Panc1 (cell line): ENCODE data around the gene FKBP2.

Experiments used
- POLR2AphosphoS5 ChIP-seq: IDR thresholded peaks from 2 replicates; pipeline ENCODE4 v1.6.1; 2012; ENCODE audit warnings: mild to moderate bottlenecking, low read depth, low read length, moderate library complexity
- TF ChIP-seq, protein P1 (sequence below): fragments of 450-650 bp; IDR thresholded peaks from 2 replicates; pipeline ENCODE4 v1.5.1; 2017; ENCODE audit warnings: mild to moderate bottlenecking
- TF ChIP-seq, protein P2 (sequence below), 2 experiments: IDR thresholded peaks; 2 replicates each; pipeline ENCODE4 v1.6.1; 2011 to 2012; ENCODE audit warnings: low read depth in 2 of 2, control low read depth in 1 of 2, low read length in 1 of 2, mild to moderate bottlenecking in 1 of 2, moderate library complexity in 1 of 2; ENCODE audit not compliant: insufficient read depth in 1 of 2

DNA sequence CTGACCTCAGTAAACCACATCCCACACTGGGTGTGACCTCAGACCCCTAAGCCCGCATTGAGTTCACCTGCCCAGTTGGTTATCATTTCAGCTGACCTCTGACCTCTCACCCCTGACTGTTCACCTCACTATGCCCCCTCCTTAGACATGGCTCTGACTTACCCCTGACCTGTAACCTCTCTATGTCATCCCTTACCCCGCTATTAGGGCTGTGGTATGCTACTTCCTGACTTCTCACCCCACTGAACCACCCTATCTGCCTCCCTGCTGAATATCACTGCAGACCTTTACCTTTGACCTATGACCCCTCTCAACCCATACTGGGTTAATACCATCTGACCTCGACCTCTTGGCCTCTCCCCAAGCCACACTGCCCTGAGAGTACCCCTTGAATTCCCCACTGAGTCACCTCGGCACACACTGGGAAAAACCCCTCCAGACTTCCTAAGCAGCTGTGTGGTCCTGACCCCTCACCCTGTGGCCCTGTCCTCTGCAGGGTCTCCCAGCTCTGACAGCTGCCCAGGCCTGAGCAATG, 18.7 kb downstream of the FKBP2 start:
- TF ChIP-seq, protein P1, sequence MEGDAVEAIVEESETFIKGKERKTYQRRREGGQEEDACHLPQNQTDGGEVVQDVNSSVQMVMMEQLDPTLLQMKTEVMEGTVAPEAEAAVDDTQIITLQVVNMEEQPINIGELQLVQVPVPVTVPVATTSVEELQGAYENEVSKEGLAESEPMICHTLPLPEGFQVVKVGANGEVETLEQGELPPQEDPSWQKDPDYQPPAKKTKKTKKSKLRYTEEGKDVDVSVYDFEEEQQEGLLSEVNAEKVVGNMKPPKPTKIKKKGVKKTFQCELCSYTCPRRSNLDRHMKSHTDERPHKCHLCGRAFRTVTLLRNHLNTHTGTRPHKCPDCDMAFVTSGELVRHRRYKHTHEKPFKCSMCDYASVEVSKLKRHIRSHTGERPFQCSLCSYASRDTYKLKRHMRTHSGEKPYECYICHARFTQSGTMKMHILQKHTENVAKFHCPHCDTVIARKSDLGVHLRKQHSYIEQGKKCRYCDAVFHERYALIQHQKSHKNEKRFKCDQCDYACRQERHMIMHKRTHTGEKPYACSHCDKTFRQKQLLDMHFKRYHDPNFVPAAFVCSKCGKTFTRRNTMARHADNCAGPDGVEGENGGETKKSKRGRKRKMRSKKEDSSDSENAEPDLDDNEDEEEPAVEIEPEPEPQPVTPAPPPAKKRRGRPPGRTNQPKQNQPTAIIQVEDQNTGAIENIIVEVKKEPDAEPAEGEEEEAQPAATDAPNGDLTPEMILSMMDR: no peak
- TF ChIP-seq, protein P2, sequence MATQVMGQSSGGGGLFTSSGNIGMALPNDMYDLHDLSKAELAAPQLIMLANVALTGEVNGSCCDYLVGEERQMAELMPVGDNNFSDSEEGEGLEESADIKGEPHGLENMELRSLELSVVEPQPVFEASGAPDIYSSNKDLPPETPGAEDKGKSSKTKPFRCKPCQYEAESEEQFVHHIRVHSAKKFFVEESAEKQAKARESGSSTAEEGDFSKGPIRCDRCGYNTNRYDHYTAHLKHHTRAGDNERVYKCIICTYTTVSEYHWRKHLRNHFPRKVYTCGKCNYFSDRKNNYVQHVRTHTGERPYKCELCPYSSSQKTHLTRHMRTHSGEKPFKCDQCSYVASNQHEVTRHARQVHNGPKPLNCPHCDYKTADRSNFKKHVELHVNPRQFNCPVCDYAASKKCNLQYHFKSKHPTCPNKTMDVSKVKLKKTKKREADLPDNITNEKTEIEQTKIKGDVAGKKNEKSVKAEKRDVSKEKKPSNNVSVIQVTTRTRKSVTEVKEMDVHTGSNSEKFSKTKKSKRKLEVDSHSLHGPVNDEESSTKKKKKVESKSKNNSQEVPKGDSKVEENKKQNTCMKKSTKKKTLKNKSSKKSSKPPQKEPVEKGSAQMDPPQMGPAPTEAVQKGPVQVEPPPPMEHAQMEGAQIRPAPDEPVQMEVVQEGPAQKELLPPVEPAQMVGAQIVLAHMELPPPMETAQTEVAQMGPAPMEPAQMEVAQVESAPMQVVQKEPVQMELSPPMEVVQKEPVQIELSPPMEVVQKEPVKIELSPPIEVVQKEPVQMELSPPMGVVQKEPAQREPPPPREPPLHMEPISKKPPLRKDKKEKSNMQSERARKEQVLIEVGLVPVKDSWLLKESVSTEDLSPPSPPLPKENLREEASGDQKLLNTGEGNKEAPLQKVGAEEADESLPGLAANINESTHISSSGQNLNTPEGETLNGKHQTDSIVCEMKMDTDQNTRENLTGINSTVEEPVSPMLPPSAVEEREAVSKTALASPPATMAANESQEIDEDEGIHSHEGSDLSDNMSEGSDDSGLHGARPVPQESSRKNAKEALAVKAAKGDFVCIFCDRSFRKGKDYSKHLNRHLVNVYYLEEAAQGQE (IDR thresholded peaks at IDR 0.05; ENCODE audit: insufficient read depth in 1 of 2, low read depth in 2 of 2, low read length in 1 of 2): no peak
- TF ChIP-seq POLR2AphosphoS5: no peak
